DND-41 (cell line): Measurements from ENCODE around the gene SPEG.

Experiments used
- ATAC-seq: fragments of 200-7000 bp; cut with Tn5 transposase; 3 replicates; pipeline ENCODE4 v1.9.1; 2021; ENCODE audit warnings: low read depth; ENCODE audit not compliant: insufficient read depth
- DNase-seq: peaks from one replicate; pipeline ENCODE4 v3.0.0-alpha.2; 2020
- H2AFZ ChIP-seq: 2 replicates; pipeline ENCODE4 v1.6.0; 2012; ENCODE audit warnings: low read depth, low read length
- H3K27ac ChIP-seq: 2 replicates; pipeline ENCODE4 v1.5.1; 2012; ENCODE audit warnings: low read length, inconsistent platforms
- H3K27me3 ChIP-seq: fragments of 200-600 bp; sonication (generic); 2 replicates; pipeline ENCODE4 v1.6.0; 2012; ENCODE audit warnings: low read length, mild to moderate bottlenecking, inconsistent platforms; ENCODE audit not compliant: insufficient read depth, poor library complexity
- H3K36me3 ChIP-seq: 2 replicates; pipeline ENCODE4 v1.5.1; 2012; ENCODE audit warnings: low read length, inconsistent platforms; ENCODE audit not compliant: insufficient read depth
- H3K4me1 ChIP-seq: 2 replicates; pipeline ENCODE4 v1.5.1; 2012; ENCODE audit warnings: mild to moderate bottlenecking, low read length; ENCODE audit not compliant: insufficient read depth
- H3K4me2 ChIP-seq: 2 replicates; pipeline ENCODE4 v1.6.0; 2012; ENCODE audit warnings: mild to moderate bottlenecking, moderate library complexity, low read length, inconsistent platforms; ENCODE audit not compliant: insufficient read depth
- H3K4me3 ChIP-seq, 2 experiments: fragments of 200-600 bp in 1 of 2; shearing (Covaris generic) in 1 of 2; 2 replicates each; pipeline ENCODE4 v1.5.1; 2012 to 2016; ENCODE audit warnings: inconsistent platforms in 2 of 2, low read length in 2 of 2, mild to moderate bottlenecking in 2 of 2, low read depth in 1 of 2, moderate library complexity in 1 of 2
- H3K79me2 ChIP-seq: 2 replicates; pipeline ENCODE4 v1.6.0; 2012; ENCODE audit warnings: low read length, inconsistent platforms; ENCODE audit not compliant: insufficient read depth
- H3K9ac ChIP-seq: 2 replicates; pipeline ENCODE4 v1.6.0; 2012; ENCODE audit warnings: low read depth, mild to moderate bottlenecking, inconsistent platforms, low read length, moderate library complexity
- H3K9me3 ChIP-seq: 2 replicates; pipeline ENCODE4 v1.5.1; 2012; ENCODE audit warnings: low read length, moderate library complexity, mild to moderate bottlenecking, inconsistent platforms; ENCODE audit not compliant: insufficient read depth, severe bottlenecking
- H4K20me1 ChIP-seq: 2 replicates; pipeline ENCODE4 v1.6.0; 2012; ENCODE audit warnings: low read length; ENCODE audit not compliant: insufficient read depth
- EZH2 ChIP-seq: IDR thresholded peaks from 3 replicates; pipeline ENCODE4 v1.6.1; 2012; ENCODE audit warnings: borderline replicate concordance, low read depth, mild to moderate bottlenecking, moderate library complexity, low read length, inconsistent platforms; ENCODE audit not compliant: severe bottlenecking
- TF ChIP-seq, protein P1 (sequence below): IDR thresholded peaks from 2 replicates; pipeline ENCODE4 v1.5.1; 2012; ENCODE audit warnings: borderline replicate concordance, low read length, moderate library complexity, mild to moderate bottlenecking; ENCODE audit not compliant: poor library complexity, severe bottlenecking; ENCODE audit errors: extremely low read depth

The SPEG gene

DNA sequence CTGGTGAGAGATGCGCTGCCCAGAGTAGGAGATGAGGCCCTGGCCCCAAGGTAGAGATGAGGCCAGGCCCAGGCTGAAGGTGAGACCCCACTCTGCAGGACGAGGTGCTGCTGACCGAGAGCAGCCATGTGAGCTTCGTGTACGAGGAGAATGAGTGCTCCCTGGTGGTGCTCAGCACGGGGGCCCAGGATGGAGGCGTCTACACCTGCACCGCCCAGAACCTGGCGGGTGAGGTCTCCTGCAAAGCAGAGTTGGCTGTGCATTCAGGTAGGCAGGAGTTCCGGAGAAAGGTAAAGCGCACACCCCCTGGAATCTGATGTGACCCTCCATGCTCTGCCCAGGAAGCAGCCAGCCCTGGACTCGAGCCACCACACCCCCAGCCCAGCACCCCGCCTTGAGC is 42.5 kb downstream of the SPEG start:
- Histone ChIP-seq H3K4me3 (no peak overlapping the region), H3K36me3 (no peaks in the 10 kb centered on the region), H3K27me3 (no peaks in the 10 kb centered on the region), H4K20me1 (peaks cover 5% of the 10 kb centered on the region), H3K27ac (no peak overlapping the region), H3K4me2 (no peak overlapping the region), H3K79me2 (no peaks in the 10 kb centered on the region), H3K9me3 (no peaks in the 10 kb centered on the region), H3K9ac (no peak overlapping the region), H3K4me1 (no peaks in the 10 kb centered on the region), H2AFZ (no peak overlapping the region)
- no peak for TF ChIP-seq EZH2
- TF ChIP-seq, protein P1, sequence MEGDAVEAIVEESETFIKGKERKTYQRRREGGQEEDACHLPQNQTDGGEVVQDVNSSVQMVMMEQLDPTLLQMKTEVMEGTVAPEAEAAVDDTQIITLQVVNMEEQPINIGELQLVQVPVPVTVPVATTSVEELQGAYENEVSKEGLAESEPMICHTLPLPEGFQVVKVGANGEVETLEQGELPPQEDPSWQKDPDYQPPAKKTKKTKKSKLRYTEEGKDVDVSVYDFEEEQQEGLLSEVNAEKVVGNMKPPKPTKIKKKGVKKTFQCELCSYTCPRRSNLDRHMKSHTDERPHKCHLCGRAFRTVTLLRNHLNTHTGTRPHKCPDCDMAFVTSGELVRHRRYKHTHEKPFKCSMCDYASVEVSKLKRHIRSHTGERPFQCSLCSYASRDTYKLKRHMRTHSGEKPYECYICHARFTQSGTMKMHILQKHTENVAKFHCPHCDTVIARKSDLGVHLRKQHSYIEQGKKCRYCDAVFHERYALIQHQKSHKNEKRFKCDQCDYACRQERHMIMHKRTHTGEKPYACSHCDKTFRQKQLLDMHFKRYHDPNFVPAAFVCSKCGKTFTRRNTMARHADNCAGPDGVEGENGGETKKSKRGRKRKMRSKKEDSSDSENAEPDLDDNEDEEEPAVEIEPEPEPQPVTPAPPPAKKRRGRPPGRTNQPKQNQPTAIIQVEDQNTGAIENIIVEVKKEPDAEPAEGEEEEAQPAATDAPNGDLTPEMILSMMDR, result no peak
- DNase-seq (no peak), ATAC-seq (no peak)

DNA sequence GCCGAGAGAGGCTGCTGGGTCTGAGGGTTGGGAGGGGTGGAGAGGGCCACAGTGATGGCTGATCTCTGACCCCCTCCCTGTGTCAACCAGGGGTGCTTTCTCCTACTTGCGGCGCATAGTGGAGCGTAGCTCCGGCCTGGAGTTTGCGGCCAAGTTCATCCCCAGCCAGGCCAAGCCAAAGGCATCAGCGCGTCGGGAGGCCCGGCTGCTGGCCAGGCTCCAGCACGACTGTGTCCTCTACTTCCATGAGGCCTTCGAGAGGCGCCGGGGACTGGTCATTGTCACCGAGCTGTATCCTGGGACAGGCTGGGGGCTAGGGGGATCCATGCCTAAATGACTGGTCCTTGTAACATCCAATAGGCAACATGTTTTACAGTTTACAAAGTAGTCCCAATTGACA is 43.2 kb downstream of the SPEG start:
- DNase-seq, result no peak
- Histone ChIP-seq H3K36me3 (no peaks in the 10 kb centered on the region), H3K9me3 (no peaks in the 10 kb centered on the region), H4K20me1 (peaks cover 5% of the 10 kb centered on the region), H2AFZ (no peak overlapping the region), H3K4me2 (no peak overlapping the region), H3K79me2 (no peaks in the 10 kb centered on the region), H3K27ac (no peak overlapping the region), H3K4me1 (no peaks in the 10 kb centered on the region), H3K9ac (no peak overlapping the region), H3K27me3 (no peaks in the 10 kb centered on the region), H3K4me3 (no peak overlapping the region)
- no peak for TF ChIP-seq EZH2
- TF ChIP-seq, protein P1, result no peak
- no peak for ATAC-seq

DNA sequence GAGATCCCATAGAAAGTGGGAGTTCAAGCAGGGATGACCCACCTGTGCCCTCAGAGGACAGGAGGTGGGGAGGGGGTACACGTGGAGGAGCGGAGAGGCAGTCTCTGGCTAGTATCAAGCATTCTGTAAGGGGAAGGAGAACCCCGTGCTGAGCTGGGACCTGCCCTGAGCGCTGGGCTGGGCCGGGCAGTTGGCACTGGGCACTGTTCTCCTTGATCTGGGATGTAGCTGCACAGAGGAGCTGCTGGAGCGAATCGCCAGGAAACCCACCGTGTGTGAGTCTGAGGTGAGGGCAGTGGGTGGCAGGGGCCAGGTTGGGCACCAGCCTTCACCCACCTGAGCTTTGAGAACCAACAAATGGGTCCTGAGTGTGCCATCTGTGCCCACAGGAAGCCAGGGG is 44.3 kb downstream of the SPEG start:
- H3K27ac ChIP-seq, result no peak overlapping the region
- H3K27me3 ChIP-seq, result no peaks in the 10 kb centered on the region
- ATAC-seq (no peak), DNase-seq (no peak)
- no peak overlapping the region for H3K4me2 ChIP-seq
- H4K20me1 ChIP-seq, result peaks cover 5% of the 10 kb centered on the region
- no peaks in the 10 kb centered on the region for H3K36me3 ChIP-seq
- no peaks in the 10 kb centered on the region for H3K4me1 ChIP-seq
- H3K79me2 ChIP-seq, result no peaks in the 10 kb centered on the region
- no peak overlapping the region for H2AFZ ChIP-seq
- H3K9ac ChIP-seq, result no peak overlapping the region
- no peak for TF ChIP-seq EZH2
- TF ChIP-seq, protein P1, result no peak
- H3K4me3 ChIP-seq, result no peak overlapping the region
- H3K9me3 ChIP-seq, result no peaks in the 10 kb centered on the region

DNA sequence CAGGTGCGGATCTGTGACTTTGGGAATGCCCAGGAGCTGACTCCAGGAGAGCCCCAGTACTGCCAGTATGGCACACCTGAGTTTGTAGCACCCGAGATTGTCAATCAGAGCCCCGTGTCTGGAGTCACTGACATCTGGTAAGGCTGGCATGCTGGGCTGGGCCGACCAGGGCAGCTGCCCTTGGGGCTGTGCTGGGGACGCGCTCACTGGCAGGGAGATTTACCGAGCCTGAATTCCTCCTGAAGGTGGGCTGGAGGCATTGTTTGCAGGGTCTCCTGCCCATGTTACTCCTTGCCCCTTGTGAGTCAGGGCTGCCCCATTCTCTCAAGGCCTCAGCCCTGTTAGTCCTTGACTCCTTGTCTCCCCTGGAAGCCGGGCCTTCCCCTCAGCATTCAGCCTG is 45.4 kb downstream of the SPEG start:
- Histone ChIP-seq H3K79me2 (no peaks in the 10 kb centered on the region), H3K4me3 (no peak overlapping the region), H4K20me1 (peaks cover 5% of the 10 kb centered on the region), H2AFZ (no peak overlapping the region), H3K27me3 (no peaks in the 10 kb centered on the region), H3K9ac (no peak overlapping the region), H3K4me1 (no peaks in the 10 kb centered on the region), H3K36me3 (no peaks in the 10 kb centered on the region), H3K4me2 (no peak overlapping the region), H3K9me3 (no peaks in the 10 kb centered on the region), H3K27ac (no peak overlapping the region)
- no peak for TF ChIP-seq EZH2
- TF ChIP-seq, protein P1, result no peak
- no peak for ATAC-seq
- DNase-seq, result no peak
